Neuronal stem cell (in vitro differentiated cells): ENCODE measurements around the gene EMID1.

ENCODE experiments used
- DNase-seq: peaks from one replicate; pipeline ENCODE4 v3.0.0-alpha.2; 2013; ENCODE audit warnings: low spot score
- H2AFZ ChIP-seq: one replicate; pipeline ENCODE4 v1.6.1; 2013; ENCODE audit warnings: mild to moderate bottlenecking, low read length, inconsistent platforms
- H2AK5ac ChIP-seq: 2 replicates; pipeline ENCODE4 v1.6.1; 2013; ENCODE audit warnings: low read depth, mild to moderate bottlenecking, inconsistent platforms, low read length, moderate library complexity, mixed read lengths
- H2BK120ac ChIP-seq: 2 replicates; pipeline ENCODE4 v1.6.1; 2013; ENCODE audit warnings: low read depth, mild to moderate bottlenecking, inconsistent platforms, low read length, moderate library complexity, mixed read lengths
- H2BK12ac ChIP-seq: one replicate; pipeline ENCODE4 v1.6.1; 2013; ENCODE audit warnings: low read length, inconsistent platforms
- H2BK15ac ChIP-seq: 2 replicates; pipeline ENCODE4 v1.6.1; 2013; ENCODE audit warnings: mild to moderate bottlenecking, low read length, inconsistent platforms, mixed read lengths
- H2BK5ac ChIP-seq: one replicate; pipeline ENCODE4 v1.6.1; 2013; ENCODE audit warnings: inconsistent platforms, mild to moderate bottlenecking, low read length, moderate library complexity
- H3K14ac ChIP-seq: one replicate; pipeline ENCODE4 v1.6.1; 2013; ENCODE audit warnings: low read length, inconsistent platforms
- H3K18ac ChIP-seq: 2 replicates; pipeline ENCODE4 v1.6.1; 2013; ENCODE audit warnings: low read length, inconsistent platforms
- H3K23ac ChIP-seq: 2 replicates; pipeline ENCODE4 v1.6.1; 2013; ENCODE audit warnings: low read depth, mild to moderate bottlenecking, mixed read lengths, low read length, inconsistent platforms; ENCODE audit not compliant: poor library complexity
- H3K27ac ChIP-seq: replicated peaks from 3 replicates; pipeline ENCODE4 v1.5.1; 2013; ENCODE audit warnings: low read length, inconsistent platforms
- H3K27me3 ChIP-seq, 3 experiments: 2 replicates each; pipeline ENCODE4 v1.6.1; 2013; ENCODE audit warnings: low read length in 3 of 3, mild to moderate bottlenecking in 2 of 3, inconsistent platforms in 1 of 3, low read depth in 1 of 3, mixed read lengths in 1 of 3, moderate library complexity in 1 of 3; ENCODE audit not compliant: control insufficient read depth in 3 of 3, insufficient read depth in 3 of 3
- H3K36me3 ChIP-seq, 2 donors: replicated peaks in 1 of 2; 2 replicates each; pipeline ENCODE4 v1.6.1; 2013; ENCODE audit warnings: low read length in 2 of 2; ENCODE audit not compliant: control insufficient read depth in 2 of 2, insufficient read depth in 2 of 2
- H3K4ac ChIP-seq: 2 replicates; pipeline ENCODE4 v1.6.1; 2013; ENCODE audit warnings: inconsistent platforms, mild to moderate bottlenecking, low read length, moderate library complexity
- H3K4me1 ChIP-seq, 2 donors: 1 replicate in 1 of 2; 2 replicates in 1 of 2; pipeline ENCODE4 v1.6.1; 2013; ENCODE audit warnings: low read length in 2 of 2, low read depth in 1 of 2; ENCODE audit not compliant: control insufficient read depth in 2 of 2, insufficient read depth in 1 of 2
- H3K4me2 ChIP-seq: one replicate; pipeline ENCODE4 v1.6.1; 2013; ENCODE audit warnings: mild to moderate bottlenecking, low read length, inconsistent platforms; ENCODE audit not compliant: insufficient read depth, poor library complexity, severe bottlenecking
- H3K4me3 ChIP-seq, 2 donors: 2 replicates each; pipeline ENCODE4 v1.5.1; 2013; ENCODE audit warnings: low read length in 2 of 2, mild to moderate bottlenecking in 2 of 2, inconsistent platforms in 1 of 2, moderate library complexity in 1 of 2
- H3K79me1 ChIP-seq: one replicate; pipeline ENCODE4 v1.6.1; 2013; ENCODE audit warnings: low read depth, mild to moderate bottlenecking, inconsistent platforms, low read length, moderate library complexity
- H3K9ac ChIP-seq: one replicate; pipeline ENCODE4 v1.6.1; 2013; ENCODE audit warnings: mild to moderate bottlenecking, low read depth, low read length, inconsistent platforms; ENCODE audit not compliant: poor library complexity
- H3K9me3 ChIP-seq, 2 donors: replicated peaks in 1 of 2; 2 replicates each; pipeline versions ENCODE3 to v1.6.1; 2013; ENCODE audit warnings: low read length in 2 of 2, mild to moderate bottlenecking in 2 of 2, inconsistent platforms in 1 of 2, low read depth in 1 of 2, mixed read lengths in 1 of 2, moderate library complexity in 1 of 2; ENCODE audit not compliant: control insufficient read depth in 2 of 2, insufficient read depth in 1 of 2
- H4K8ac ChIP-seq: one replicate; pipeline ENCODE4 v1.6.1; 2013; ENCODE audit warnings: low read depth, mild to moderate bottlenecking, inconsistent platforms, low read length, moderate library complexity
- H4K91ac ChIP-seq: one replicate; pipeline ENCODE4 v1.6.1; 2013; ENCODE audit warnings: low read length, low read depth, mild to moderate bottlenecking, inconsistent platforms; ENCODE audit not compliant: poor library complexity
- WGBS, 2 donors: extraction: QIAGEN DNeasy Blood & Tissue Kit; methylation state at CpG; one replicate each; pipeline ENCODE4 v1.1.7; 2013; ENCODE audit warnings: missing lambda C conversion rate in 2 of 2, mixed read lengths in 1 of 2; ENCODE audit not compliant: insufficient read length in 2 of 2, insufficient replicate concordance in 1 of 2; ENCODE audit errors: extremely low coverage in 2 of 2; 5-methylcytosine and 5-hydroxymethylcytosine counted together

The EMID1 gene

GRCh38 chr22:29183971-29184848 lies 21.5 kb upstream of the EMID1 start:
- Histone ChIP-seq H2AK5ac (no peak overlapping the region), H3K27me3 (no peaks in the 10 kb centered on the region), H3K18ac (peak overlapping the region; percentile 17), H3K4ac (no peak overlapping the region), H4K8ac (no peak overlapping the region), H3K4me3 (no peak overlapping the region), H3K4me1 (peaks cover 0 to 4% of the 10 kb centered on the region in 2 donors), H2AFZ (peak overlapping the region; percentile 21), H2BK15ac (no peak overlapping the region), H3K4me2 (no peak overlapping the region), H3K79me1 (peaks cover 3% of the 10 kb centered on the region), H4K91ac (no peak overlapping the region), H3K36me3 (no peaks in the 10 kb centered on the region), H3K9ac (no peak overlapping the region), H2BK5ac (no peak overlapping the region), H2BK120ac (no peak overlapping the region), H3K27ac (no peak overlapping the region), H3K9me3 (no peaks in the 10 kb centered on the region), H2BK12ac (no peak overlapping the region), H3K14ac (no peak overlapping the region), H3K23ac (no peak overlapping the region)
- no CpG with 5 or more reads among the region's 19 CpGs for WGBS, 2 donors
- DNase-seq = no peak

GRCh38 chr22:29184849-29185490 lies 20.7 kb upstream of the EMID1 start:
- no CpG with 5 or more reads among the region's 12 CpGs for WGBS, 2 donors

GRCh38 chr22:29186302-29186701 lies 19.4 kb upstream of the EMID1 start:
- DNase-seq = no peak
- Histone ChIP-seq H2AK5ac (no peak overlapping the region), H3K23ac (no peak overlapping the region), H4K8ac (no peak overlapping the region), H2BK5ac (no peak overlapping the region), H3K27ac (no peak overlapping the region), H3K36me3 (no peaks in the 10 kb centered on the region), H2BK15ac (no peak overlapping the region), H3K18ac (no peak overlapping the region), H3K4me2 (no peak overlapping the region), H3K79me1 (peaks cover 3% of the 10 kb centered on the region), H3K27me3 (no peaks in the 10 kb centered on the region), H3K4ac (no peak overlapping the region), H2BK12ac (no peak overlapping the region), H3K14ac (no peak overlapping the region), H3K4me1 (peaks cover 0 to 4% of the 10 kb centered on the region in 2 donors), H2BK120ac (no peak overlapping the region), H2AFZ (no peak overlapping the region), H3K4me3 (no peak overlapping the region), H3K9ac (no peak overlapping the region), H3K9me3 (no peaks in the 10 kb centered on the region), H4K91ac (no peak overlapping the region)
- no CpG with 5 or more reads among the region's 1 CpG for WGBS, 2 donors

More at GRCh38 chr22:29184849-29185490, 20.7 kb upstream of the EMID1 start:
- H2AK5ac ChIP-seq = no peak overlapping the region
- H3K4ac ChIP-seq = no peak overlapping the region
- H3K4me2 ChIP-seq = no peak overlapping the region
- no peak overlapping the region for H4K91ac ChIP-seq
- no peak overlapping the region for H3K9ac ChIP-seq
- peaks cover 0 to 4% of the 10 kb centered on the region in 2 donors for H3K4me1 ChIP-seq
- H3K27ac ChIP-seq = no peak overlapping the region
- no peak overlapping the region for H2BK12ac ChIP-seq
- no peak overlapping the region for H4K8ac ChIP-seq
- H3K36me3 ChIP-seq = no peaks in the 10 kb centered on the region
- H3K9me3 ChIP-seq = no peaks in the 10 kb centered on the region
- H3K18ac ChIP-seq = no peak overlapping the region
- H3K14ac ChIP-seq = no peak overlapping the region
- peaks cover 3% of the 10 kb centered on the region for H3K79me1 ChIP-seq
- H3K23ac ChIP-seq = peak overlapping the region; percentile 21
- no peak overlapping the region for H2BK15ac ChIP-seq
- no peak overlapping the region for H2BK120ac ChIP-seq
- H2AFZ ChIP-seq = peak overlapping the region; percentile 21
- H3K27me3 ChIP-seq = no peaks in the 10 kb centered on the region
- no peak for DNase-seq
- H3K4me3 ChIP-seq = no peak overlapping the region
- H2BK5ac ChIP-seq = no peak overlapping the region

GRCh38 chr22:29187831-29188230 lies 17.9 kb upstream of the EMID1 start:
- Histone ChIP-seq H3K9ac (no peak overlapping the region), H3K4me1 (peaks cover 0 to 5% of the 10 kb centered on the region in 2 donors), H3K36me3 (no peaks in the 10 kb centered on the region), H2AK5ac (no peak overlapping the region), H3K4me2 (no peak overlapping the region), H2BK5ac (no peak overlapping the region), H3K9me3 (no peaks in the 10 kb centered on the region), H2BK120ac (no peak overlapping the region), H3K4ac (no peak overlapping the region), H3K18ac (no peak overlapping the region), H3K4me3 (no peak overlapping the region), H2BK12ac (no peak overlapping the region), H3K27ac (no peak overlapping the region), H3K27me3 (no peaks in the 10 kb centered on the region), H4K8ac (no peak overlapping the region), H3K23ac (no peak overlapping the region), H3K79me1 (no peaks in the 10 kb centered on the region), H2AFZ (peak overlapping the region; percentile 33), H3K14ac (no peak overlapping the region), H4K91ac (no peak overlapping the region), H2BK15ac (peak overlapping the region; percentile 14)
- DNase-seq = no peak
- WGBS, 2 donors = no CpG with 5 or more reads among the region's 7 CpGs
